Hindlimb muscle (tissue), 1 donor: ENCODE data around the gene BTG1. TPM values are rescaled to one million over a fixed set of nuclear protein-coding genes. Genes with fewer than 3 reads are reported as not detected.

Source experiments
- DNase-seq: peaks from one replicate; pipeline ENCODE4 v3.0.0-alpha.2; 2013
- polyA plus RNA-seq: library from polyadenylated mRNA; unstranded; fragments of 120-200 nt; gene quantifications from one replicate; pipeline ENCODE4 v1.2.1, GENCODE V29; 2013; ENCODE audit not compliant: insufficient read length

BTG1 gene, protein sequence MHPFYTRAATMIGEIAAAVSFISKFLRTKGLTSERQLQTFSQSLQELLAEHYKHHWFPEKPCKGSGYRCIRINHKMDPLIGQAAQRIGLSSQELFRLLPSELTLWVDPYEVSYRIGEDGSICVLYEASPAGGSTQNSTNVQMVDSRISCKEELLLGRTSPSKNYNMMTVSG
- polyA plus RNA-seq, result 64.1 TPM

DNA sequence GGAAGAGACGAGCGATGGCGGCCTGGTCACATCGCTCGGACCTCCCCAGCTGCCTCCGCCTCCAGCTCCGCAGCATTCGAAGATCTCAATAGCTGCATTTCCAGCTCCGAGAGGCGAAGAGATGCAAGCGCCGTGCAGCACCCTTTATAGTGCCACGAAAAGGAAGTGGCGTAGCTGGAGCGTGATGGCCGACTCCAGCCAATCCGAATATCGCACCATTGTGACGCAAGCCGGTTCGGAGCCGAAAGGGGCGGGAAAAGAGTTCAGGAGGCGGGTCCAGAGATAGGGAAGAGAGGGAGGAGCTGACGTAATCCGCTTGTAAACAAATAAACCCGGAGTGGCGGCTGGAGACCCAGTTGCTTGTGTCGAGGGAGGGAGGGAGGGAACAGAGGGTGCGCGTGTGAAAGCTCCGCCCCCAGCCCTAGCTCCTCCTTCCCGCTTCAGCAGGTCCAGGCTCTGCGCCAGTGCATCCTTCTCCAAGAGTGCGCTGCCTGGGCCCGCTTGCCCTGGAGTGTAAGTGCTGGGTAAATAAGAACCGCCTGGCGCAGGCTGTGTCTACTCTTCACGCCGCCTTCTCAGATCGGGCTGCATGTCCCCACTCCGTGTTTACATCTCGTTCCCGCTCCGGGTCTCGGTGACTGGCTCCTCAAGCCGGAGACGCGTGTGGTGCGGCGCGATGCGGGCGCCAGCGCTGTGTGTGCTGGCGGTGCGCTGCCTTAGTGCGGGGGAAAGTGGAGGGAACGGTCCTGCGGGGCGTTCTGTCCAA lies at the start of gene BTG1:
BTG1 (minus strand) TSS at position 116 of the 766 bp plus-strand sequence. CDS start 311 bp downstream, outside the sequence.
- DNase-seq, result peak; percentile 100

DNA sequence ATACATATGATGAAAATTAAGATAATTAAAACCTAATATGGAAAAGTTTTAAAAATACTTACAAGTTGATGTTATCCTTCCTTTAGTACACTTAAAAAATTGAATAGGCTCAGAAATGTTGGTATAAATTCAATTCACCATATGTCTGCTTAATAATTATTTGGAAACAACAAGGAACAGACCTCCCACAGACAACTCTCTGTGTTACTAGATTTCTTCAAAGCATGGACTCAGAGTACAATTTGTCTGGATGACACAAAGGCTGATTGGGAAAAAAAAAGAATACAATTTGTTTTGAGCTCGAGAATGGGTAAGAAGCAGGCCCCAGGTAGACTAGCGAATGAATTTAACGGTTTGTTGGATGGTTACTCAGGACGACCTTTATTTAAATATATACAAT lies 48.9 kb upstream of the BTG1 start:
- no peak for DNase-seq

DNA sequence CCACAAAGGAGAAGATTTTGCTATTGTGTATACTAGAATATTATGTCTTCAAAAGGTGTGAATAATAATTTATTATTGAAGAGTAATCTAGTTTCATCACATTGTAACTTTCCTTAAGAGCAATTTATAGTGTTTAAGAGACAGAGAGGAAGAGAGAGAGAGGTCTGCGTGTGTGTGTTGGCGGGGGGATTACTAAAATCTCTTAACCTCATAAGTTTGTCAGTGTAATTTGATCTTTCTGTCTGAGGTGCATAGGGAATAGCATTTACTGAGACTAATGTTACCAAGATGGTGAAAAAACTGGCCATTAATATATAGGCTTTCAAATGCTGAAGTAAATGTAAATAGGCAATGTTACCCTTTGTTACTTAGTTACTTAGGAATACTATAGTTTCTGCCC lies 48.2 kb upstream of the BTG1 start:
- DNase-seq, result no peak

DNA sequence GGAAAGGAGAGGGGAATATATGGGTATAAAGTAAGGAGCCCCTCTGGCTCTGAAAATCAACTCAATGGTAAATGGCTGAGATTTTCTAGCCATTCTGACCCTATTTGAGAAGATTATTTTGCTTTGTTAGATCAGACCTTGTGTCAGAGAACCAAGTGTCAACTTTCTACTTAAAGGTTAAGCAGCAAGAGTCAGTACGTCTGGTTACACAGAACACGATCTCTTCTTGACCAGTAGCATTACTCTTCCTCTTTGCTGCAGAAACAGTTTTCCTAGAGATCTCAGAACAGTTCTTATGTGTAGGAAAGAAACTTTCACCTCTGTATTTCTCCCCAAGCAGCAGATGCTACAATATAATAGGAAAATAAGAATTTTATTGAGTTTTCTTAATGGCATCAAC lies 47.4 kb upstream of the BTG1 start:
- DNase-seq, result no peak

DNA sequence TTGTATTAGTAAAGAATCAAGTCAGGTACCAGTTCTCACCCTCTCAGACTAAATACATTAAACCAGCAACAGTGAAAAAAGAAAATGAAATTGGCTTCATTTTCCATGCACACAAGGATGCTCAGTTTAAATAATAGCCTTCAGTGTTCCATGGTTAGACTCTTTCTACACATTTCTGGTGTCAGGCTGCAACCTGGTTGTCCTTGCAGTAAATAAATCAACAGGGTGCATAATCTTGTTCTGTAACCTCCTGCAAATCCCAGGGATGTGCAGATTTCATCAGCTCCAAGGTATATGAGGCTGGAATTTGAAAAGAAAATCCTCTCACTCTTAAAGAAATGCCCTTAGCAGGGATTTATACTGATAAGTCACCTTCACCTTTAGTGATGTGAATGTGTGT lies 46.7 kb upstream of the BTG1 start:
- DNase-seq, result no peak

DNA sequence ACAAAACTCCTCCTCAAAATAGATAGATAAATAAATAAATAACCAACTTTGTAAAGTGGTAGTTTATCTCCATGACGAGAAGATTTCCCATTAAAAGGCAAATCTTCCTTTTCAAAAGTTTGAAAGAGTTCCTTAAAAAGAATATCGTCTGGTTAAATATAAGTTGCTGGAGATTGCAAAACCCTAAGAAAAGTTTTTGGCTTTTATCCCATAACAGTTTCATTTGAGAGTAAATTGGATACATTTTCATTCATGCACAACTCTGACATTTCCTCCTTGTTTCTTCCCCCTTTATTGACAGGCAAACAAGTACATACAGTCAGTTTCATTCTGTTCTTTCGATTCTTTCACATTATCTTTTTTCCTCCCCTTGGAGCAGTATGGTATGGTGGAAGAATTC lies 45.4 kb upstream of the BTG1 start:
- no peak for DNase-seq

DNA sequence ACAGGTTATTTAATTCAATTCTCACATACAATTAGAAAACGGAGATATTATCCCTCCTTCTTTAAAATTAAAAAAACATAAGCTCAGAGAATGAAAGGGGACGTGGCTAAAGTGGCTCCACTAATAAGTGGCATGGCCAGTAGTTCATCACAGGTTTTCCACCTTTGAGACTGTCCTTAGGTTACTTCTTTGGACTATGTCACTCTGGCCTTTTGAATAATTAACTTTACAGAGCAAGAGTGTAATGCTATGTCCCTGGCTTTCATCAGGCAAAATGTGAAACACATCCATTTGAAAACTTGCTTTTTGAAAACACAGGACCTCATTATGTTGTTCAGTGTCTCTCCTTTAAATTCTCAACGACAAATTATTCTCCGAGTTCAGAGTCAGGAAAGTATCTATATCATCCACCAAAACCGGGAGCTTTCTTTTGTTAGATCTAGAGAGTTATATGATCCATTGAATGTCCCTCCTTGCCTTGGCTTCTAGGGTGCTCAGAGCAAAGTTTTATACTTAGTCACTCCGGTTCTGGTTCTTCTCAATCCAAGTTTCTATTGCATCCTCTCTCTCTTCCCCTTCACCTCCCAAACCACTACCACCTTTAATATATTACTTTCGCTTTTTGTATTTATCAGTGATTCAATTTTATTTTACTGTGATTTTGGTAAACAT lies 43.0 kb upstream of the BTG1 start:
- no peak for DNase-seq

DNA sequence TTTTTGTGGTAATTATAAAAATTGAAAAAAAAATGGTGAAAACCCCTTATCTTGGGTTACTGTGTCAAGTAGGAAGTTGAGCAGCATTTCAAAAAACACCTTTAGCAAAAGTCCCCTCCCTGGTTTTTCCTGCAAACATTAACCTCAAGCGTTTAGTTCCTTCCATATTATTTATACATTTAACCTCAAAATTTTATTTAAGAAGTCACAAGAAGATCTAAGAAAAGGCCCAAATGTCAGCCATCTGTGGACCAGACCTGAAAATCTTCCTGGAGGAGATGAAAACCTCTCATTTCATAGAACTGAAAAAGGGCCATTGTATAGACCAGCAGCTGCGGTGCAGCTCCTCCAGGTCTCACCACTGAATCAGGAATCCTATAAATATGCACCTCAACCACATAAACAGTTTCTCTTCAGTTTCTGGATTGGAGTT lies 40.4 kb upstream of the BTG1 start:
- no peak for DNase-seq

DNA sequence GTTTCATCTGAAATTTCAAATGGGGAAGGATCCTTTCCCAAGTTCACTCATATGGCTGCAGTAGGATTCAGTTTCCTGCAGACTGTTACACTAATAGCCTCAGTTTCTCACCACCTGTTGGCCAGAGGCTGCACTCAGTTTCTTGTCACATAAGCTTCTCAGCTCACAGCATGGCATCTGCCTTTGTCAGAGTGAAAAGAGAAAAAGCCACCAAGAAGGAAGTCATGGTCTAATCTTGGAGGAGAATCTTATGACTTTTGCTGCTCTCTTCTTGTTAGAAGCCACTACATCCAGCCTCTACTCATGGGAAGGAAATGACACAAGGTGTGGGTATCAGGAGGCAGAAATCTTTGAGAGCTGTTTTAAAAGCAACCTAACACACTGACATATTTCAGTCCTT lies 39.4 kb upstream of the BTG1 start:
- no peak for DNase-seq

DNA sequence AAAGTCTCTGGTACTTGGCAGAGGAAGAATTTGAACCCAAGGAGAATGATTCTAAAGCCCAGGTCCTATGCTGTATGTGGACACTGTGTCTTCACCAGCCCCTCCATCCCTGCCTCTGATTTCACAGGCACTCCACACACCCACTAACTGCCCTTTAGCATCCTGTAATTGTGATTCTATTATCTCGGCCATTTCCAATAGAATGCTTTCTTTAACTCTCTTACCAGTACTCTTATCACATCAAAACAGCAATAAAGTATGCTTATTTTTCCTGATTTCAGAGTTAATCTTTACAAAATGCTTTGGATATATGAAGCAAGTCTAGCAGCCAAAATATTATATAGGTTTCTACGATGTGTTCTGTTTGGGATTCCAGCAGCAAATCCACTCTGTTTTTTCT lies 37.9 kb upstream of the BTG1 start:
- DNase-seq, result no peak

DNA sequence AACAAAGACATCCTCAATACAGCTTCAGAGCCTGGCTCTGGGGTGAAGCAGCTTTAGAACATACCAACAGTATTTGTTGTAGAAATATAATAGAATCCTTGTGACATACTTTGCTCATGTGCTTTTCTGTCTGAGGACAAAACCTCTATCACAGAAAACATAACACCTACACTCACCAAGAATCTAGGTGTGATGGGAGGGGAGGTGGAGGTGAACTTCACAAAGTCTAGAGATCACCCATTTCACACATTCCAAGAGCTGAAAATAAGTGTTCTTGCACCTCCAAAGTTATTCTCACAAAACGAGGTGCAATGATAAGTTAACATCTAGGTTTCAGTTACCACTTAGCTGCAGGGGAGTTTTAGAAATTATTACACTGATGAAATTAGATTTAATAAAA lies 32.7 kb upstream of the BTG1 start:
- DNase-seq, result no peak

DNA sequence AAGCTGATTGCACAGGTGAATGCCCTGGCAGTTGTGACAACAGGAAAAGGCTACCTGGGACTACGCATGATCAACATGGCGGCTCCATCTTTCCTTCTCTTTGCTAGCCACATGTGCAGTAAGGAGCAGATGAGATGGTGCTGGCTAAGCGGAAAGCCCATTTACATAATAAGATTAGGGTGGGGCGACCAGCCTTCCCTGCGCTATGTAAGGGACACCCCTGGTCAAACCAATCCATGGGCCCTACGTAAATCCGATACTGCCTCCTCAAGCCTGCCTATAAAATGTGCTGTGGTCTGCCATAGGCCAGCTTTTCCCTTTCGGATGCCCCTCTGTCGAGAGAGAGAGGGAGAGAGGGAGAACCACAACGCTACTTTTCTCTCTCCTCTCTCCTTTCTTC lies 31.0 kb upstream of the BTG1 start:
- DNase-seq, result no peak

DNA sequence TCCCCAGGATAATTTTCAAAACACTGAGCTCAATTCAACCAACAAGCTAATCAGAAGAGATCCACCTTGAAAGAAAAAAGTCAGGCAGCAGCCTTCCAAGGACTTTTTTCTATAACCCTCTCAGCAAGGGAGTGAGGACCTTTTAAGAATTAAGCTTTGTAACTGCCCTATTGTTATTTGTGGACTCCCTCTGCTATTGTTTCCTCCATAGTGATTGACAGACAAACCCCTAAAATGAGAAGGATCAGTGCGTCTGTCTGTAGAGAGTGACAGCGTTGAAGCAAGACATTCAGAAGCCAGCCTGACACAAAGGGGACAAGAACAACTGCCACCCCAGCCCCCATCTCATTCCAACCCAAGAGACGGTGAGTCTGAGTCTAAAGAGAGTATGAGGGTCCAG lies 30.3 kb upstream of the BTG1 start:
- DNase-seq, result no peak

DNA sequence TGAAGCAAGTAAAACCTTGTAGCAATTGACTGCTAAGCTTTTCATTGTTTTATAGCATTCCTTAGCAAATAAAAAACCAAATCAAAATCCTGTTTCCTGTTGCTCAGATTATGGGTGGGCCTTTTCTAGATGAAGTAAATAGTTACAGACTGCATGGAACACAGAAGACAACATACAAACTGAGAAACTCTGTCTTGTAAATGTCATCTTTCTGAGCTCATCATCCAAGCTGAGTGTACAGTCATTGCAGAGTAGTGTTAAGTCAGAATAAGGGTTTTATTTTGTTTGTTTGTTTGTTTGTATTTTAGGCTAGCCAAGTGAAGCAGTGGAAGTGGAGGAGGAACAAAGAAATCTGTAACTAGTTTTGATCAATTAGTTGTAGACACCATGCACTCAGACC lies 24.4 kb upstream of the BTG1 start:
- DNase-seq, result no peak

DNA sequence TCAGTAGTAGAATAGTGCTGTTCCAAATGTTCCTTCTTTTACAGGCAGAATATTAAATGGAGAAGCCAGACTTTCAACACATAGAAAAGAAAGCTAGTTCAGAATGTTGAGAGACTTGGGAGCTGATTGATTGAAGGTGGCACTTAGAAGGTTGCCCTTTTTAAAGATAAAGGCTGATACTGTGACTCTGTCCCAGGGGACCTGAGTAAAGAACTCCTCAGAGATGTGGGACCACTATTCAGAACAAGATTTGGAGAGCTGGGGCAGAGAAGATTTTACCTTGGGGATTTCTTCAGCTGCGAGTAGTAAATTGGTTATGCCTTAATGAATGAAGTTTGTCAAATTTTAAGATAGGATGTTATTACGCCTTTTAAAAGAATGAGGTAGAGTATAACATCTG lies 21.4 kb upstream of the BTG1 start:
- DNase-seq, result no peak

DNA sequence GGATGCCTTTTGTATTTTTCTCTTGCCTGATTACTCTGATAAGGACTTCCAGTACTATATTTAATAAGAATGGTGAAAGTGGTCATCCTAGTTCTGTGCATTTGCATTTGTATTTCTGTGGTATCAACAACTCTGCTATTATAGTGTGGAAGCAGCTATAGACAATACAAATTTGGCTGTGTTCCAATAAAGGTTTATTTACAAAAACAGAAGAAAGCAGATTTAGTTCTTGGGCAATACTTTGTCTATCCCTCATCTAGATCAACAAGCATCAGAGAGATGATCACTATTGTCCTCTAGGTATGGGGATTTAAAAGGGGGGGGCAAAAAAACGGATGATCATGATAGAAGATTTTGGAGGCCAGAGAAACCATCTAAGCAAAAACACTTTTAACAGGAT lies 19.1 kb upstream of the BTG1 start:
- no peak for DNase-seq

DNA sequence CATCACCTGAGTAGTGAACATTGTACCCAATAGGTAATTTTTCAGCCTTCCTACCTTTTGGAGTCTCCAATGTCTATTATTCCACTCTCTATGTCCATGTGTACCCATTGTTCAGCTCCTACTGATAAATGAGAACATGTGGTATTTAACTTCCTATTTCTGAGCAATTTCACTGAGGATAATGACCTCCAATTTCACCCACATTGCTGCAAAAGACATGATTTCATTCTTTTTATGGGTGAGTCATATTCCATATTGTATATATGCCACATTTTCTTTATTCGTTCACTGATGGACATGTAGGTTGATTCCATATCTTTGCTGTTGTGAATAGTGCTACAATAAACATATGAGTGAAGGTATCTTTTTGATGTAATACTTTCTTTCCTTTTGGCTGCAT lies 16.4 kb upstream of the BTG1 start:
- no peak for DNase-seq

DNA sequence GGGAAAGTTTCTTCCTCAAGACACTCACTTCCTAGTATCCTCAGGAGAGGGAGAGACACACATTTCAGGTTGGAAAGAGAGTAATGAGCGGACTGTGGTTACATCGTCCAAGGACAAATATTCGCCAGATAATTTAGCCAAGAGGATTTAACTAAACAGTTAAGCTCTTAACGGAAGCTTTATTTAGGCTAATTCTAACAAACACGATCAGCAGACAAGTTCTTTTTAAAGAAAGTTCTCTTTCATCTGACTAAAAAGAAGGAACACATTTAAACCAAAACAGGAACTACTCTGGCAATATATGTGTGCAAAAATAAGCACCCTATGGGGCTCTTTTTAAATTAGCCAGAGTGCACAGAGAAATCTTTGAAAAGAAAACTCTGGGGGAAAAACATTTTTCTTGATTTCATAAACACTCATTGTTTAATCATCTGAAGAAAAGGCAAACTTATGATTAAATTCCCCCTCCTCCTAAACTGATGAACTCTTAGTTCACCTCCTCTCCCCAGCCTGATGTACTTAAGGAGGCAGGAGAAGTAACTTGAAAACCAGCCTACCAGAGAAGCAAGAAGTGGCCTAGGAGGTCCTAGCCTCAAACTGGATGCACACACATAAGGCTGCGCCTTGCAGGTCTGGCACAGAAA lies 13.3 kb upstream of the BTG1 start:
- no peak for DNase-seq

DNA sequence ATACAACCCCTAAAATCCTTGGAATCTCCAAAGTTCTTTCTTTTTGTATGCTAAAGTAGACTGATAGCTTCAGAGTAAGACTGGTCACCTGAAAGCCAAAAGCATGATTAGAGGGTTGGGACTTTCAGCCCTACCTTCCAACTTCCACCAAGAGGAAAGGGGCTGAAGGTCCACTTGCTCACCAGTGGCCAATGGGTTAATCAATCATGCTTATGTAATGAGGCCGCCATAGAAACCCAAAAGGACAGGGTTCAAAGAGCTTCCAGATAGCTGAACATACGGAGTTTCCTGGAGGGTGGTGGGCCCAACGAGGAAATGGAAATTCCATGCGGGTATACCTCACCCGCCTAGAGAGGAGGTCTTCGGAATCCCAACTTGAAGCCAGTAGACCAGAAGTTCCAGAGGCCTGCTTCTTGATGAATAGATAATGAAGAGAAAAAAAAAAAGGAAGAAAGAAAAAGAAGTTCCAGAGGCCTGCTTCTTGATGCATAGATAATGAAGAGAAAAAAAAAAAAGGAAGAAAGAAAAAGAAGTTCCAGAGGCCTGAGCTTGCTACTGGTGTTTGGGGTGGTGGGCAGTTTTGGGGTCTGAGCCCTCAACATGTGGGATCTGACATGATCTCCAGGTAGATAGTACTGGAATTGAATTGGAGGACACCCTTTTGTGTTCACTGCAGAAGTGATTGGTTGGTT lies 11.2 kb upstream of the BTG1 start:
- no peak for DNase-seq

DNA sequence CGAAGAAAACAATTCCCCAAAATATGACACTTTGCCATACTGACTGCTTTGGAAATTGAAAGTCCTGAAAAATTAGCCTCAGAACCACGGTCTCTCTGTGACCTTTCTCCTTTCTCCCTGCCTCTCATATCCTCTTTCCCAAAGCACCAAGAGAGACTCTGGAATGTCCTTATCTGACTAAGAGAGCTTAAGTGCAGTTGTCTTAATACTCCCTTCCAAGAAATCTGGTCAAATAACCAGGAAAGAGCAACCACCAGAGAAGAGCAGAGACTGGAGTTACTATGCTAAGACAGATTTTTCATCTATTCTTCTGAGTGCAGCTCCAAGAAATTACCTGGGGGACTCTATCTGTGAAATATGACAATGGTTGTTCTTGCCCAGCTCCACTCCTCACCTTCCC lies 10.5 kb upstream of the BTG1 start:
- DNase-seq, result no peak

DNA sequence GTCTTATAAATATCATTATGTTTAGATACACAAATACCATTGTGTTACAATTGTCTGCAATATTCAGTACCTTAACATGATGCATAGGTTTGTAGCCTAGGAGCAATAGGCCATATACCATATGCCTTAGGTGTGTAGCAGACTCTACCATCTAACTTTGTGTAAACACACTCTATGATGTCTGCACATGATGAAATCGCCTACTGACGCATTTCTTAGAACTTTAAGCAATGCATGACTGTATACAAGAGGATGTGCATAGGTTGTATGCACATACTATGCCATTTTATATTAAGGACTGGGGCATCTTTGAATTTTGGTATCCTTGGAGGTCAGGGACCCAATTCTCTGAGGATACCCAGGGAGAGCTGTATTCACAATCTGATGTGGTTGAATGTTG lies 10.1 kb upstream of the BTG1 start:
- DNase-seq, result no peak

DNA sequence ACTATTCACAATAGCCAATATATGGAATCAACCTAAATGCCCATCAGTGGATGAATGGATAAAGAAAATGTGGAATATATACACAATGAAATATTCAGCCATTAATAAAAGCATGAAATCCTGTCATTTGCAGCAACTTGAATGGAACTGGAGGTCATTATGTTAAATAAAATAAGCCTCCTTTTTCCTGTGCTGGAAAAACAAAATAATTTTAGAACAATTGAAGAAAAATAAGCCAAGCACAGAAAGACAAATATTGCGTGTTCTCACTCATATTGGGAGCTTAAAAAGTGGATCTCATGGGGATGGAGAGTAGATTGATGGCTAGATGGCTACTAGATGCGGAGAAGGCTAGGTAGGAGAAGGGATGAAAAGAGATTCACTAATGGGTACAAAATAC lies 6.3 kb upstream of the BTG1 start:
- DNase-seq, result no peak

DNA sequence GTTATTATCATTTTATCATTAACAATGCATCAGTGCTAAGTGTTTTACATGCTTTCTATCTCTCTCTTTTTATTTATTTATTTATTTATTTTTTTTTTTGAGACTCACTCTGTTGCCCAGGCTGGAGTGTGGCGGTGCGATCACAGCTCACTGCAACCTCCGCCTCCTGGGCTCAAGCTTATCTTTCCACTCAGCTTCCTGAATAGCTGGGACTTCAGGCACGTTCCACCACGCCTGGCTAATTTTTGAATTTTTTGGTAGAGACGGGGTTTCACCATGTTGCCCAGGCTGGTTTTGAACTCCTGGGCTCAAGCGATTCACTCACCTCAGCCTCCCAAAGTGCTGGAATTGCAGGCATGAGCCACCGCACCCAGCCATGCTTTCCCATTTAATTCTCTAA lies 3.9 kb upstream of the BTG1 start:
- DNase-seq, result no peak
